Measurements from ENCODE around the gene TK2.
A peak's percentile ranks its signal among the peaks of the same experiment; 100 is the strongest.

TK2 gene

DNA sequence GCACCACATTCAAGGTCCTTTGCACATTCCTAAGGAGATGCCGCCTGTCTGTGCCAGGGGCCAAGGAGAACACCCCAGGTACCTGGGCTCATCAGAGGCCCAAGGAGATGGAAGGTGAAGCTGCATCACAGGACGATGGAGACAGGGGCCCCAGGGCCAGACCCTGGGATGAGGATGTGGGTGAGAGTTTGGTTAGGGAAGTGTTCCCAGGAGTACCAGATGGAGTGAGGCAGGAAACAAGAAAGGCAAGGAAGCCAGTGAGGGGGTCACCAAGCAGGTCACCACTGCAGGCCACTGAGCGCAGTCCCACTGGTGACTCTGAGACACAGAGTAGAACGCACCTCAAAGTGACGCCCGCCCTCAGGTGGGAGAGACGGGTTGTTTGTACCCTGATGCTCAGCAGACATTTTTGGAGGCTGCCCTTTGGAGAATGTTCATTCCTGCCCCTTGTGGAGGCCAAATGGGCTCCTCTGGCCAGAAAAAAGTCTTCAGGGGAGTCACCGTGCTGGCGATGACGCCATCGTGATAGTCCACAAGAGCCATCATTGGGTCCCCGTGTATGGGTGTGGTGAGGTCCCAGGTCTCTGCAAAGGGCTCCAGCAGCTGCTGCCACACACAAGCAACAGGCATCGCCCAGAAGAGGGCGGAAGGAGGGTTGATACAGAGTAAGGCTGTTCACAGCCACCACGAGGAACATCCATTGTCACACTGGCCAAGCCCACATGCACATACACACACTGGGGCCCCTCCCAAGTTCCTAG lies 65.3 kb downstream of the TK2 start:
- H3K36me3 ChIP-seq (ENCODE audit: control insufficient read depth, insufficient read depth, low read length), result no peaks in the 10 kb centered on the region
- no peak overlapping the region for H3K4me3 ChIP-seq (ENCODE audit: low read depth, low read length)
- H3K9me3 ChIP-seq (ENCODE audit: control insufficient read depth, low read length), result no peaks in the 10 kb centered on the region
- peaks cover 9% of the 10 kb centered on the region for H3K4me1 ChIP-seq
- TF ChIP-seq, protein P1, sequence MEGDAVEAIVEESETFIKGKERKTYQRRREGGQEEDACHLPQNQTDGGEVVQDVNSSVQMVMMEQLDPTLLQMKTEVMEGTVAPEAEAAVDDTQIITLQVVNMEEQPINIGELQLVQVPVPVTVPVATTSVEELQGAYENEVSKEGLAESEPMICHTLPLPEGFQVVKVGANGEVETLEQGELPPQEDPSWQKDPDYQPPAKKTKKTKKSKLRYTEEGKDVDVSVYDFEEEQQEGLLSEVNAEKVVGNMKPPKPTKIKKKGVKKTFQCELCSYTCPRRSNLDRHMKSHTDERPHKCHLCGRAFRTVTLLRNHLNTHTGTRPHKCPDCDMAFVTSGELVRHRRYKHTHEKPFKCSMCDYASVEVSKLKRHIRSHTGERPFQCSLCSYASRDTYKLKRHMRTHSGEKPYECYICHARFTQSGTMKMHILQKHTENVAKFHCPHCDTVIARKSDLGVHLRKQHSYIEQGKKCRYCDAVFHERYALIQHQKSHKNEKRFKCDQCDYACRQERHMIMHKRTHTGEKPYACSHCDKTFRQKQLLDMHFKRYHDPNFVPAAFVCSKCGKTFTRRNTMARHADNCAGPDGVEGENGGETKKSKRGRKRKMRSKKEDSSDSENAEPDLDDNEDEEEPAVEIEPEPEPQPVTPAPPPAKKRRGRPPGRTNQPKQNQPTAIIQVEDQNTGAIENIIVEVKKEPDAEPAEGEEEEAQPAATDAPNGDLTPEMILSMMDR (IDR thresholded peaks at IDR 0.05), result no peak
- no peaks in the 10 kb centered on the region for H3K79me2 ChIP-seq
- no peak overlapping the region for H3K27ac ChIP-seq
- H2AFZ ChIP-seq, result no peak overlapping the region
- H3K4me2 ChIP-seq (ENCODE audit: low read length), result no peak overlapping the region
- no peaks in the 10 kb centered on the region for H3K27me3 ChIP-seq (ENCODE audit: control insufficient read depth, insufficient read depth, low read length)
- H3K9ac ChIP-seq, result no peak overlapping the region

DNA sequence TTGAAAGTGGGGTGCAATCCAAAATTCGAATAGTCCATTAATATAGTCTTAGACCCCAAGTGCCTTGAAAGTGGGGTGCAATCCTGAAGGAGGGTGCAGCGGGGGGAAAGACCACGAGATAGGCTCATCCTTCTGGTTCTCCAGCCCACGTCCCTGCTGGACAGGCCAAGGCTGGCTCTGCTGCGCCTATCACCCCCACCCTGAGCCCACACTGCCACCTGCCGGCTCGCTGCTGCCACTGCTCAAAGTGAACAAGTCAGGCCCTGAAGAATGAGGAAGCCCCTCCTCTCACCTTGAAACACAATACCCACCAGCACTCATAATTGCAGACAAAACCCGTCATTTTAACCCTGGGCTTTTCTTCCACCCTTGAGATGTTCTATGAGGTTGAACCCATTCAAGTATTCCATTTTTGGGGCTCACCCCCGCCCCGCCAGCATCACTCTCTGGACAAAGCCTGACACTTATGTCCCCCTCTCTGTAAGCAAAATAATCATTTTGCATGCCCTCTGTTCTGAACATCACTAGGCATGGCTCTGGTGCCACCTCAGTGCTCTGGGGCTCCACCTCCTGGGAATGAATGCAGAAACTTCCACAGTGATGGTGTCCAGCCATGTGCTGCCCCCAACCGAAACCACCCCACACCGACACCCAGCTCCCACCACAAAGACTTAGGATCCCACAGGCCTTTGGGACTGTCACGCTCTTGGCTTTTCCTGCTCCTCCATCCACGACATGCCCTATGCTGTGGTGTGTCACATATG lies 66.1 kb downstream of the TK2 start:
- Histone ChIP-seq H2AFZ (no peak overlapping the region), H3K9ac (no peak overlapping the region), H3K4me3 (ENCODE audit: low read depth, low read length) (no peak overlapping the region), H3K4me2 (ENCODE audit: low read length) (no peak overlapping the region), H3K27ac (no peak overlapping the region), H3K79me2 (no peaks in the 10 kb centered on the region), H3K27me3 (ENCODE audit: control insufficient read depth, insufficient read depth, low read length) (no peaks in the 10 kb centered on the region), H3K36me3 (ENCODE audit: control insufficient read depth, insufficient read depth, low read length) (no peaks in the 10 kb centered on the region), H3K4me1 (peaks cover 9% of the 10 kb centered on the region), H3K9me3 (ENCODE audit: control insufficient read depth, low read length) (no peaks in the 10 kb centered on the region)
- TF ChIP-seq, protein P1 (IDR thresholded peaks at IDR 0.05), result peak; percentile 97

DNA sequence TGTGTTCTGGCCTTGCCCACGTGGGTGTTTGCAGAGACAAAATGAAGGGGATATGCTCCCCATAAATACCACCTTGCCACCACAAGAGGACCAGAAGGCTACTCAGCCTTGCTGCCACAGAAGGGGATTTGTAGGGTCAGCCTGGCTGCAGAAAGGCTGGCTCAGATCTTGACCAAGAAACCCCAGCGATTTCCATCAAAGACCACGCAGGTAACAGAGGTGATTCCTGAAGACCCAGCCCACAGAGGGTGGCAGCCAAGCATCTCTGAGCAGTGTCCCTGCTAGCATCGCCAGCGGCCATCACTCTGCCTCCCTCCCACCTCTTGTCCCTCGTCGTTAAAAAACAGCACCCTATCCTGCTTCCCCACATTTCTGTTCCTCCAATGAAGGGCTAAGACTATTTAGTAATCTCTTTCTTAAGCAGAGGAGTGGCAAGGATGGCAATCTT lies 68.0 kb downstream of the TK2 start:
- Histone ChIP-seq H3K9me3 (ENCODE audit: control insufficient read depth, low read length) (no peaks in the 10 kb centered on the region), H3K79me2 (no peaks in the 10 kb centered on the region), H3K27me3 (ENCODE audit: control insufficient read depth, insufficient read depth, low read length) (no peaks in the 10 kb centered on the region), H3K4me2 (ENCODE audit: low read length) (no peak overlapping the region), H3K36me3 (ENCODE audit: control insufficient read depth, insufficient read depth, low read length) (no peaks in the 10 kb centered on the region), H3K4me1 (peaks cover 5% of the 10 kb centered on the region), H2AFZ (no peak overlapping the region), H3K9ac (no peak overlapping the region), H3K4me3 (ENCODE audit: low read depth, low read length) (no peak overlapping the region), H3K27ac (no peak overlapping the region)
- TF ChIP-seq, protein P1 (IDR thresholded peaks at IDR 0.05), result no peak

DNA sequence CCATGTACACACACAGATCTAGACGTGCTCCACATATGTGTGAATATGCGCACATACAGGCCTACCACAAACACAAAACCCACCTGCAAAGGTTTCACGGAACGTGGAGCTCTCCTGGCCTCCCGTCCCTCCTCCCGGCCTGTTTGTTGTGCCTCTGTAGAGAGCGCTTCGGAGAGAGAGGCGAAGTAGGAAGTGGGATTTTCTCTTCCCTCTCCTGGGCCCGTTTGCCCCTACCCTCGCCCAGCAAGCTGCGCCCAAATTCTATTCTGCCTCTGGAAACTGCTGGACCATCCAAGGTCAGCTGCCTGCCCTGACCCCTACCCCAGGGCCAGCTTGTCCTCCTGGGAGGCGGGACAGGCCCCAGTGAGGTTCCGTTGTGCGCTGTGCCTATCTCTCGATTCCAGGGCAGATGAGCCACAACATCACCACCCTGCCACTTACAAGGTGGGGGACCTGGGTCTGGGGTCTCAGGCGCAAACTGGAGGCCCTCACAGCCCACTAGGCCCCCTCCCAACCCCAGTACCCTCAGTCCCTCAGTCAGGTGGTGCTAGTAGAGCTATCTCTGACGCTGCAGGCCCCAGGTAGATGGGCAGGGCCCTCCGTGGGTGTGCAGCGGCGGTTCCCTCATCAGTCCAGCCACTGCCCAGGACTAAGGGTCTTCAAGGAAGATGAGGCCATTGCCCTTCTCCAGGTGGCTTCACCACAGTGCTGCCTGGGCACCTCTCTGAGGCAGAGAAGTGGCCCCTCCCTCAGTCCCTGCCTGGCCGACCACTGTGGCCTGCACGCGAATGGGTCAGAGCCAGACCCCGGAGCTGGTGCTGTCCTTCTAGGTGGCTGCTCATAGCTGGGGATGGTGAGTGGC lies 68.6 kb downstream of the TK2 start:
- Histone ChIP-seq H3K9me3 (ENCODE audit: control insufficient read depth, low read length) (no peaks in the 10 kb centered on the region), H3K4me1 (no peaks in the 10 kb centered on the region), H3K36me3 (ENCODE audit: control insufficient read depth, insufficient read depth, low read length) (no peaks in the 10 kb centered on the region), H2AFZ (no peak overlapping the region), H3K4me2 (ENCODE audit: low read length) (no peak overlapping the region), H3K27ac (no peak overlapping the region), H3K9ac (no peak overlapping the region), H3K79me2 (no peaks in the 10 kb centered on the region), H3K27me3 (ENCODE audit: control insufficient read depth, insufficient read depth, low read length) (no peaks in the 10 kb centered on the region), H3K4me3 (ENCODE audit: low read depth, low read length) (no peak overlapping the region)
- TF ChIP-seq, protein P1 (IDR thresholded peaks at IDR 0.05), result no peak
